Adipose tissue (tissue), 3 donors: ENCODE measurements around the gene OPALIN. TPM values are rescaled to one million over a fixed set of nuclear protein-coding genes. Genes with fewer than 3 reads are reported as not detected.
"Not testable (repeated sequence)": the region's sequence is repeated elsewhere in the genome, so short reads cannot be mapped to it uniquely, and the experiment has no call there.

ENCODE experiments used
- H3K27ac ChIP-seq: one replicate; pipeline ENCODE4 v1.5.1; 2013; ENCODE audit warnings: low read depth, low read length
- WGBS, 3 donors: extraction: QIAGEN DNeasy Blood & Tissue Kit; methylation state at CpG; one replicate each; pipeline ENCODE4 v1.1.7; 2013; 5-methylcytosine and 5-hydroxymethylcytosine counted together
- polyA plus RNA-seq, 3 donors: library from polyadenylated mRNA; stranded (reverse); fragments of 200-250 nt; gene quantifications; one replicate each; pipeline ENCODE4 v1.2.3, GENCODE V29; 2013
- donor health status: healthy with polysubstance abuse.
- donor health status: Bipolar disorder and iron deficiency.
- donor health status: healthy.

Gene OPALIN
- polyA plus RNA-seq, 3 donors, result not detected

- WGBS, 3 donors, result 77 to 82% (median 77%) methylated on average over 2 of the region's 2 CpGs
These were observed 45.5 kb downstream of the OPALIN start for GRCh38 chr10:96313344-96313743.

GRCh38 chr10:96311180-96311715, 47.6 kb downstream of the OPALIN start:
- H3K27ac ChIP-seq, result no peak overlapping the region
- WGBS, 3 donors, result 76 to 81% (median 80%) methylated on average over 3 of the region's 3 CpGs

More at GRCh38 chr10:96313344-96313743, 45.5 kb downstream of the OPALIN start:
- H3K27ac ChIP-seq, result no peak overlapping the region

GRCh38 chr10:96310321-96310669, 48.5 kb downstream of the OPALIN start:
- 14 to 29% (median 25%) methylated on average over 1 of the region's 1 CpG for WGBS, 3 donors
- no peak overlapping the region for H3K27ac ChIP-seq

- H3K27ac ChIP-seq, result no peak overlapping the region
- 46 to 73% (median 50%) methylated on average over 3 of the region's 3 CpGs for WGBS, 3 donors
These were observed 49.0 kb downstream of the OPALIN start for GRCh38 chr10:96309628-96310320.

DNA sequence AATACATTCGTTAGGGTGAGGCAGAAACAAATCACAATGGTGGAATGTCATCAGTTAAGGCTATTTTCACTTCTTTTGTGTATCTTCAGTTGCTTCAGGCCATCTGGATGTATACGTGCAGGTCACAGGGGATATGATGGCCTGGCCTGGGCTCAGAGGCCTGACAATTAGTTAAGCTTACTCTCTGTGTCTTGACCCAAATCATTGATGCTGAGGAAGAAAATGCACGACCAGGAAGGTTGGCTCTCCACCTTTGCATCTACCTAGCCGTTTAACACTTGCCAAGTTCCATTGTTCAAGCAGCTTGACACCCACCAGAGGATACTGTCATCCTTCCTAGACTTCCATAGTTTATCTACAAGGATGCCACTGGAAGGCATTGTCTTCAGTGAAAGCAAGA, 49.9 kb downstream of the OPALIN start:
- WGBS, 3 donors, result 70 to 76% (median 72%) methylated on average over 4 of the region's 4 CpGs
- H3K27ac ChIP-seq, result not testable (repeated sequence)

GRCh38 chr10:96306516-96306915, 52.3 kb downstream of the OPALIN start:
- WGBS, 3 donors, result 44 to 68% (median 46%) methylated on average over 8 of the region's 8 CpGs
- H3K27ac ChIP-seq, result no peak overlapping the region

GRCh38 chr10:96305019-96305418, 53.8 kb downstream of the OPALIN start:
- 85 to 95% (median 91%) methylated on average over 3 of the region's 3 CpGs for WGBS, 3 donors
- no peak overlapping the region for H3K27ac ChIP-seq

- no peak within 1 kb of the TSS for H3K27ac ChIP-seq
- WGBS, 3 donors, result 83 to 91% (median 85%) methylated on average over 8 of the region's 8 CpGs
These were observed 54.6 kb downstream of the OPALIN start, which contains the start of gene DNTT for GRCh38 chr10:96304230-96304629. Gene DNTT, plus strand, starts transcription at chr10:96304434. Its CDS starts 64 bp downstream, at chr10:96304498.

GRCh38 chr10:96301616-96302015, 57.2 kb downstream of the OPALIN start:
- WGBS, 3 donors, result 25 to 73% (median 51%) methylated on average over 1 of the region's 1 CpG

DNA sequence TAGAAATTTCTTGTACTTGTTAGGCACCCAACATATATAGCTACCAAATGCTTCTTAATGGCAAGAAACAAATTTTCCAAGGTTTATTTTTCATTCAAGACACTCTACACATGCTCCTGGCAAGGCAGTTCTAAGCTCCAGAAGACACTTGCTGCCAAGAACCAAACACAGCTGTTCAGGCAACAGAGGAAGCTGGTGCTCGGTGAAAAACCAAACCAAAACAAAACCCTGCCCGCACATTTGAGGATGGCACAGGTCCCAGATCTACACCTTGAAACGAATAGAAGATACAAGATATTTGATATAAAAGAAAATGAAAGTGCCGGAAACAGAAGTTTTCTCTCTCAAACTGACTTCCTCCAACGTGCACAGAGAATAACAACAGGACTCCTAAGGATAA, 59.4 kb downstream of the OPALIN start:
- H3K27ac ChIP-seq, result no peak overlapping the region
- WGBS, 3 donors, result 21 to 30% (median 24%) methylated on average over 5 of the region's 5 CpGs

More at GRCh38 chr10:96301616-96302015, 57.2 kb downstream of the OPALIN start:
- no peak overlapping the region for H3K27ac ChIP-seq

- WGBS, 3 donors, result 79 to 91% (median 82%) methylated on average over 3 of the region's 3 CpGs
- no peak overlapping the region for H3K27ac ChIP-seq
These were observed 60.4 kb downstream of the OPALIN start for GRCh38 chr10:96298362-96298761.

- 96 to 98% (median 96%) methylated on average over 2 of the region's 2 CpGs for WGBS, 3 donors
- no peak overlapping the region for H3K27ac ChIP-seq
These were observed 61.3 kb downstream of the OPALIN start for GRCh38 chr10:96297486-96297885.

DNA sequence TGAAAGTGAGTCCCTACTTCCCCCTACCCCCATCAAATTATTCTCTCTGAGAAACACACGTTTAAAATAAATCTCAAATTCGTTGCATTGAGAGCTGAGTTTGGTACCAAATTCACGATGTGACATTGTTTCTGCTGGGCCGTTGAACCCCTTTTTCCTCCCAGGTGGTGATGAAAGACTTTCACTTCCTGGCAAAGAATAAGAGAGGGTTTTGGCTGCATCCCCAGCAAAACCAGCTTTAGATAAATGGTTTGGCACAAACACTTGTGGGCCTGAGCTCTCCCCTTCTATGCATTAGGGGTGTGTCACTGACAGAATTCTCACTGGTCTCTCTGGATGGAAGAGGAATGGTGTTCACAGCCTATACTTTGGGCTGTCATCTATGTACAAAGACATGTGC, 63.3 kb downstream of the OPALIN start:
- no peak overlapping the region for H3K27ac ChIP-seq
- WGBS, 3 donors, result 26 to 53% (median 33%) methylated on average over 4 of the region's 4 CpGs

Other genes with a start within 250 kb of the OPALIN start
- gene ZNF518A, start 228.7 kb downstream of the OPALIN start, polyA plus RNA-seq, result 1 to 10 TPM; 3.3 to 3.6 (median 3.3) TPM
- gene BLNK, start 87.4 kb downstream of the OPALIN start, polyA plus RNA-seq, result 1 to 10 TPM; 1.0 to 8.0 (median 2.9) TPM
- gene DNTT, start 54.6 kb downstream of the OPALIN start, polyA plus RNA-seq, result not detected
- under 1 TPM in 2 of 3 donors, not detected in 1; 0.09 to 0.32 TPM for gene TLL2, start 154.9 kb upstream of the OPALIN start, polyA plus RNA-seq
- 10 to 100 TPM; 27.5 to 36.8 (median 36.1) TPM for gene TM9SF3, start 228.0 kb upstream of the OPALIN start, polyA plus RNA-seq